NCI-H1105 (cell line): Measurements from ENCODE around the gene POU4F1.
"Not testable (repeated sequence)": the region's sequence is repeated elsewhere in the genome, so short reads cannot be mapped to it uniquely, and the experiment has no call there.

ENCODE experiments used
- DNase-seq: peaks from one replicate; lab custom pipeline; 2025; lab: John Stamatoyannopoulos, UW

Gene POU4F1

GRCh38 chr13:78603240-78603957 is at the start of gene POU4F1:
POU4F1 (minus strand) TSS chr13:78603552; CDS start chr13:78603326, 226 bp downstream.
- peak; percentile 75 for DNase-seq

- DNase-seq = no peak
These were observed 49.3 kb upstream of the POU4F1 start for GRCh38 chr13:78652651-78653050.

GRCh38 chr13:78650717-78651083 is 47.3 kb upstream of the POU4F1 start:
- no peak for DNase-seq

GRCh38 chr13:78649997-78650716 is 46.8 kb upstream of the POU4F1 start:
- no peak for DNase-seq

GRCh38 chr13:78647109-78647678 is 43.8 kb upstream of the POU4F1 start:
- DNase-seq = not testable (repeated sequence)

GRCh38 chr13:78638216-78638615 is 34.9 kb upstream of the POU4F1 start:
- DNase-seq = no peak

- no peak for DNase-seq
These were observed 33.1 kb upstream of the POU4F1 start for GRCh38 chr13:78636495-78636894.

- no peak for DNase-seq
These were observed 29.6 kb upstream of the POU4F1 start for GRCh38 chr13:78632996-78633395.

- no peak for DNase-seq
These were observed 27.7 kb upstream of the POU4F1 start for GRCh38 chr13:78631077-78631476.

- no peak for DNase-seq
These were observed 27.2 kb upstream of the POU4F1 start for GRCh38 chr13:78630511-78630910.

- DNase-seq = no peak
These were observed 22.0 kb upstream of the POU4F1 start for GRCh38 chr13:78625384-78625783.

GRCh38 chr13:78623132-78623531 is 19.8 kb upstream of the POU4F1 start:
- no peak for DNase-seq

GRCh38 chr13:78620936-78621470 is 17.7 kb upstream of the POU4F1 start:
- no peak for DNase-seq

GRCh38 chr13:78618411-78618810 is 15.1 kb upstream of the POU4F1 start:
- no peak for DNase-seq

GRCh38 chr13:78611040-78611439 is 7.7 kb upstream of the POU4F1 start:
- DNase-seq = no peak

GRCh38 chr13:78610381-78610883 is 7.1 kb upstream of the POU4F1 start:
- peak; percentile 37 for DNase-seq

GRCh38 chr13:78609464-78610205 is 6.3 kb upstream of the POU4F1 start:
- DNase-seq = no peak

- DNase-seq = no peak
These were observed 5.5 kb upstream of the POU4F1 start for GRCh38 chr13:78608688-78609463.

- no peak for DNase-seq
These were observed 4.9 kb upstream of the POU4F1 start for GRCh38 chr13:78608252-78608687.

- no peak for DNase-seq
These were observed 4.3 kb upstream of the POU4F1 start for GRCh38 chr13:78607409-78608251.
